ENCODE data around the gene SPEM2.

SPEM2 gene

GRCh38 chr17:7421186-7421585 lies 4.2 kb upstream of the SPEM2 start:
- no peak for DNase-seq (ENCODE audit: low read depth, low spot score)

DNA sequence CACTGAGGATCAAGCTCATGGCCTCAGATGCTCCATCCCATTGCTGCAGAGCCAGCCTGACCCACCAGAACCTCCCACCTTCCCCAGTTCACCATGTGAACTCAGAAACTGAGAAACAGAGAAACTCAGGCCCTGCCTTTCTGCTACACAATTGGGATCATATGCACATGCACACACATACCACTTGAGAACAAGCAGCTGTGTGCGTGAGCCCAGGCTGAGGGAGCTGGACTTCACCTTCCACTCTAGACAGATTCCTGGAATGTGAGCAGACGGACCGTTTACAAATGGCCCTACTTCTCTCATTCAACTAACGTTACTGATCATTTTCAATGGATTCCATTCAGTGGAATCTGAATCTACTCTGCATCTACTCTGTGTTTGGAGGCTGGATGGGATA lies 1.7 kb upstream of the SPEM2 start:
- no peak for DNase-seq (ENCODE audit: low read depth, low spot score)

DNA sequence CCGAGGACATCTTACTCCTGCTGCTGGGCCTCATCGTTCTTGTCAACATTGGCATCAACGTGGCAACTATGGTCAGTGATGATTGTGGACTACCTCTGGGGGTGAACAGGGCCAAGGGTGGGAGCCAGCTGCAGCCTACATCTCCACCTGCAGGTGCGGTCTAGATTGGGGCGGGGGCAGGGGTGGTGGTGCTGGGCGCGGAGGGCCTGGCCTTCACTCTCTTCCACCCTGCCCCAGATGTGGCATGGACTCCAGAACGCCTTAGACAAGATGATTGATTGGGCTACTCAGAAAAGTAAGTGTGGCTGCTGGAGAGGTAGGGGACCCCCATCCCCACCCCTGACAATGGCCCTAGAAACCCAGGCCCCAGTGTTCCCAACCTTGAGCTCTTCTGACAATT lies 340 bp downstream of the SPEM2 start:
- DNase-seq (ENCODE audit: low read depth, low spot score): no peak

DNA sequence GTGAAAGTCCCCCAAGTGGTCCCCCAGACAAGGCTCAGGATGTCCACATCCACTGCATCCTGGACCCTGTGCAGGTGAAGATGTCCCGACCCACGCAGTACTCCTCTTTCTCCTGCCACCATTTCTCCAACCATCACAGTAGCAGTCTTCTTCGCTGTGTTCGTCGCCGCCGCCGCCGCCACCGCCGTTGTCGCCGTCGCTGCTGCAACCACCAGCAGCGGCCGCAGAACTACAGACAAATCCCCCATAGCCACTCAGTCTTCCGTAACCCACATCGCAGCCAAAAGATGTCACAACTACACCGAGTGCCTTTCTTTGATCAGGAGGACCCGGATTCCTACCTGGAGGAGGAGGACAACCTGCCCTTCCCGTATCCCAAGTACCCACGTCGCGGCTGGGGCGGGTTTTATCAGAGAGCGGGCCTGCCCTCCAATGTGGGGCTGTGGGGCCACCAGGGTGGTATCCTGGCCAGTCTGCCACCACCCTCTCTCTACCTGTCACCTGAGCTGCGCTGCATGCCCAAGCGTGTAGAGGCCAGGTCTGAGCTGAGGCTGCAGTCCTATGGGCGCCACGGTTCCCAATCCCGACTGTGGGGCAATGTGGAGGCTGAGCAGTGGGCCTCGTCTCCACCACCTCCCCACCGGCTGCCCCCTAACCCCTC lies 917 bp downstream of the SPEM2 start:
- DNase-seq (ENCODE audit: low read depth, low spot score): no peak

DNA sequence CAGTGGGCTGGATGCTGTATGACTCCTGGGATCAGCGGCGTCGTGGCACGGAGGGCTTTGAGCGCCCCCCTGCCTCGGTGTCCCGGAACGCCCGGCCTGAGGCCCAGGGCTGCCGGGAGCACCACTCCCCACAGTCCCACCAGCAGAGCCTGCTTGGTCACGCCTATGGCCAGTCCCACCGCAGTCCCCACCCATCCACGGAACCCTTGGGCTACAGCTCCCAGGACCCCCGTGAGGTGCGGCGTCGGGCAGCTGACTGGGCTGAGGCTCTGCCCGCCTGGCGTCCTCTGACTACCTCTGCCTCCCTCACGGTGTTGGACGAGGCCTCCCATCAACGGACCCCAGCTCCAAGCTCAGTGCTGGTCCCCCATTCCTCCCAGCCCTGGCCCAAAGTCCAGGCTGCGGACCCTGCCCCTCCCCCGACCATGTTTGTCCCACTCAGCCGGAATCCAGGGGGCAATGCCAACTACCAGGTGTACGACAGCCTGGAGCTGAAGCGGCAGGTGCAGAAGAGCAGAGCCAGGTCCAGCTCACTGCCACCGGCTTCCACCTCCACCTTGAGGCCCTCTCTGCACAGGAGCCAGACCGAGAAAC lies 1.6 kb downstream of the SPEM2 start:
- no peak for DNase-seq (ENCODE audit: low read depth, low spot score)

GRCh38 chr17:7427549-7427948 lies 2.1 kb downstream of the SPEM2 start:
- DNase-seq (ENCODE audit: low read depth, low spot score): no peak

DNA sequence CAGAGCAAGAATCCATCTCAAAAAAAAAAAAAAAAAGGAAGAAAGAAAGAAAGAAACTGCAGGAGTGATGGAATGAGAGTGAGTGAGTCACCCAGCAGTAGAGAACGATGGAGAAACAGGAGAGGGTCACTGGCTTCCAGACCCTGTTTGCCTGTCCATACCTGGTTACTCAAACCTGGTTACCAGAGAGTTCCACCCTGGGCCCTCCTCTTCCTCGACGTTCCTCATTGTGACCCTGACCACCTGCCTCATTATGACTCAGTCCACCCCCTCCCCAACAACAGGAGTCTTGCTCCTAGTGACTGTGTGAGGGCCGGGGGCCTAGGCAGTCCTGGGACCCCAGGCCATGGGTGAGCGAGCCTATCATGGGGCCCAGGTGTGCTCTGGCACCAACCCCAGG lies 3.1 kb downstream of the SPEM2 start, which contains the start of gene SPEM3:
Gene SPEM3 (plus strand): TSS at position 301 of the 400 bp plus-strand sequence. CDS start 46 bp downstream, at position 347.
- no peak for DNase-seq (ENCODE audit: low read depth, low spot score)

- no peak for DNase-seq (ENCODE audit: low read depth, low spot score)
Measured at GRCh38 chr17:7429722-7430121, 4.3 kb downstream of the SPEM2 start.

DNA sequence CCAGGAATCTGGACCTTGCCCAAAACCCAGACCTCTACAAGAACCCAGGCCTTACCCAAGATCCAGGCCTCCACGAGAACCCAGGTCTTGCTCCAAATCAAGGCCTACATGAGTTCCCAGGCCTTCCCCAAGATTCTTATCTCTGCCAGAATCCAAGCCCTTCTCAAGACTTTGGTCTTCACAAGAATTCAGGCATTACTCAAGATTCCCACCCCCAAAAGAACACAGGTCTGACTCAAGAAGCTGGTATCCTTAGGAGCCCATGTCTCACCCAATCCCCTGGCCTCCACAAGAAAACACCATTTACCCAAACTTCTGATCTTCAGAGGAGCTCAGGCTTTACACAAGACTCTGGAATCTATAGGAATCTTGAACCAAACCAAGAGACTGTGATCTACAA lies 5.8 kb downstream of the SPEM2 start:
- DNase-seq (ENCODE audit: low read depth, low spot score): no peak

GRCh38 chr17:7432296-7432695 lies 6.9 kb downstream of the SPEM2 start:
- no peak for DNase-seq (ENCODE audit: low read depth, low spot score)

DNA sequence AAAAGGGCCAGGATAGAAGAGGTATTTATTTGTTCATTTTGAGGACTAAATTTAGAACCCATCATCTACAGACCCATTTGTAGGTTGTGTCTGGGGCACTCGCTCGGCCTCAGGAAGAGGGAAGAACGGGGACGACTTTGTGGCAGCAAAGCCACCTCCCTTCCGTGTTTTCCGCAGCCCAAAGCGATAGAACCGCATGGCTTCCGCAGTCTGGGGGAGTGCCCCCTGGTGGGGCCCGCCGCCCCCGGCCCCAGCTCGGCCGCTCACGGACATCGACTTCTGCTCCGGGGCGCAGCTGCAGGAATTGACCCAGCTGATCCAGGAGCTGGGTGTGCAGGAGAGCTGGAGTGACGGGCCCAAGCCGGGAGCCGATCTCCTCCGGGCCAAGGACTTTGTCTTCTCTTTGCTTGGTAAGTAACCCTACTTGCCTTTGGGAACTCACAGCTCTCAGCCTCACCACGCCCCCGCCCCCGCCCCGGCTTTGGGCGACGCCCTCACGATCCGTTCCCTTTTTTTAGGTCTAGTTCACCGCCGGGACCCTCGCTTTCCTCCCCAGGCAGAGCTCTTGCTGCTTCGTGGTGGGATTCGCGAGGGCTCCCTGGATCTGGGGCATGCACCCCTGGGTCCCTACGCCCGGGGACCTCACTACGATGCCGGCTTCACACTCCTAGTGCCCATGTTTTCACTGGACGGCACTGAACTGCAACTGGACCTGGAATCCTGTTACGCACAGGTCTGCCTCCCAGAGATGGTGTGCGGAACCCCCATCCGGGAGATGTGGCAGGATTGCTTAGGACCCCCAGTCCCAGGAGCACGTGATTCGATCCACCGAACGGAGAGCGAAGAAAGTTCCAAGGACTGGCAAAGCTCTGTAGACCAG lies 10.5 kb downstream of the SPEM2 start:
- no peak for DNase-seq (ENCODE audit: low read depth, low spot score)

DNA sequence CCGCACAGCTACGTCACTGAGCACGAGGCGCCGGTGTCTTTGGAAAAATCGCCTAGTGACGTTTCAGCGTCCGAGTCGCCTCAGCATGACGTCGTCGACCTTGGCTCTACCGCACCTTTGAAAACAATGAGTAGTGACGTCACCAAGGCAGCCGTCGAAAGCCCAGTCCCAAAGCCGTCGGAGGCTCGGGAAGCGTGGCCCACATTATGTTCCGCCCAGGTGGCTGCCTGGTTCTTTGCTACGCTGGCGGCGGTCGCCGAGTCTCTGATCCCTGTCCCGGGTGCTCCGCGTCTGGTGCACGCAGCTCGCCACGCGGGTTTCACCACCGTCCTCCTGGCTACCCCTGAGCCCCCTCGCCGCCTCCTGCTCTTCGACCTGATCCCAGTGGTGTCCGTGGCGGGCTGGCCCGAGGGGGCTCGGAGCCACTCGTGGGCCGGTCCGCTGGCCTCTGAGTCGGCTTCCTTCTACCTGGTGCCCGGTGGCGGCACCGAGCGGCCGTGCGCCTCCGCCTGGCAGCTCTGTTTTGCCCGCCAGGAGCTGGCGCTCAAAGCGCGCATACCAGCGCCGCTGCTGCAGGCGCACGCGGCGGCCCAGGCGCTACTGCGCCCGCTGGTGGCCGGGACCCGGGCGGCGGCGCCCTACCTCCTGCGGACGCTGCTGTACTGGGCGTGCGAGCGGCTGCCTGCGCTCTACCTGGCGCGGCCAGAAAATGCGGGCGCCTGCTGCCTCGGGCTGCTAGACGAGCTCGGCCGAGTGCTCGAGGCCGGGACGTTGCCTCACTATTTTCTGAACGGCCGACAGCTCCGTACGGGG lies 11.3 kb downstream of the SPEM2 start:
- DNase-seq (ENCODE audit: low read depth, low spot score): no peak

DNA sequence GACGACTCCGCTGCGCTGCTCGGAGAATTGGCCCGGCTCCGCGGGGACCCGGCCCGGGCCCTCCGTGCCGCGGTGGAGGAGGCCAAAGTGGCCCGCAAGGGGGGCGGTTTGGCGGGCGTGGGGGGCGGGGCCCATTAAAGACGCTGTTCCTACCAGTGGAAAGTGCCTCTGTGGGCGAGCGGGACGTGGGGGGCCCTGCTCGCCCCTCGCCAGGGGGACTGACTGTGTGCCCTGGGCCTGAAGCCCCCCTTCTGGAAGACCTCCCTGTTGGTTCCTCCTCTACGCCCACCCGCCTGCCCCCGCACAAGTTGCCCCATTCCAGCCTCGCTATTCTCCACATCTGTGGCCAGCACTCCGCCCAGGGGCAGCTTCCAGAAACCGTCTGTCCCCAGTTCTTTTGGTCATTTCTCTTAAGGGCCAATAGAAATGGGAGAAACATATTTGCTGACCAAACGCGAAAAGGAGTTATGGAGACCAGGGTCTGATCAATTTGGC lies 12.0 kb downstream of the SPEM2 start:
- DNase-seq (ENCODE audit: low read depth, low spot score): no peak

DNA sequence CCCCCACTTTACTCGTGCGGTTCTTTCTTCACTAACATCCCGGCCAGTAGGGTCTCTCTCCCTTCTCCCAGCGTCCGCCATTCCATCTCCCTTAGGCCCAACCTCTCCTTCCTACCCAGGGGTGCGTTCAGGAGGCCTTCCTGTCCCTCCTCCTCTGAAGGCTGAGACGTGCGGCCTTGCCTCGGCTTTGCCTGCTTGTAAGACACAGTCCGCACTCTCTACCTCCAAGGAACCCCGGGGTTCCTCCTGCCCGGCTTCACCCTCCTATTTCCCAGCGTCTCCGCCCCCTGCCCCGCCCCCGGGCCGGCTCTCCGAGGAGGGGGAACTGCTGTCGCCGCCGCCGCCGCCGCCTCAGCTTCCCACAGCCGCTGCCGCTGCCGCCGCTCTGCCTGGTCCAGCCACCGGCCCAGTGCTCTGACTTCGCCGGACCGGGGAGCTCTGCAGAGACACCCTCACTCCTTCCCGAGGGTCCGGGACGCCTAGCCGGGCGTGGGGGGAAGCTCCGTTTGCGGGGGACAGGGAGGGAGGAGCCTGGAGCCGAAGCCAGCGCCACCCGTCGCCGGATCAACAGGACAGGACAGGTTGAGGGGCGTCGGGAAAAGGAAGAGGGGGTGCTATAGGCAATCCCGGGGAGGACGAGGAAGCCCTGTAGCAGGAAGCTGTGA lies 12.7 kb downstream of the SPEM2 start:
- no peak for DNase-seq (ENCODE audit: low read depth, low spot score)

- no peak for DNase-seq (ENCODE audit: low read depth, low spot score)
Measured at GRCh38 chr17:7438656-7439460, 13.4 kb downstream of the SPEM2 start.

- DNase-seq (ENCODE audit: low read depth, low spot score): no peak
Measured at GRCh38 chr17:7439462-7440112, 14.2 kb downstream of the SPEM2 start, which contains the start of gene FGF11. Gene FGF11, plus strand, starts transcription at chr17:7439512. Its CDS starts 109 bp downstream, at chr17:7439621.

- no peak for DNase-seq (ENCODE audit: low read depth, low spot score)
Measured at GRCh38 chr17:7440113-7440833, 14.9 kb downstream of the SPEM2 start.

DNA sequence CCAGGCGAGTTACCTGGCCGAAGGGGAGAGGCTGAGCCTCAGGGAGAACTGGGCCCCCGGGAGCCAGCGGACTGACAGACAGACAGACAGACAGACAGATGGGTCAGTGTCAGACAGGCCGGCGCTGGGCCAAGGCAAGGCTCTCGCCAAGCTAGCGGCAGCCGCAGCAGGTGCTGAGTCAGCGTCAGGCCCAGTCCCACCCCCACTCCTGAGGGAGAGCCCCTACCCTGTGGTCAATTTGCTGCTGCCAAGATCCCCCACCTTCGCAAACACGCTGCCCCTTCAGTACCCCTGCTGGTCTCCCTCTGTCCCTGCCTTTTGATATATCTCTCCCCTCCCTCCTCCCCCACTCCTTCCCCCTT lies 15.4 kb downstream of the SPEM2 start:
- no peak for DNase-seq (ENCODE audit: low read depth, low spot score)

DNA sequence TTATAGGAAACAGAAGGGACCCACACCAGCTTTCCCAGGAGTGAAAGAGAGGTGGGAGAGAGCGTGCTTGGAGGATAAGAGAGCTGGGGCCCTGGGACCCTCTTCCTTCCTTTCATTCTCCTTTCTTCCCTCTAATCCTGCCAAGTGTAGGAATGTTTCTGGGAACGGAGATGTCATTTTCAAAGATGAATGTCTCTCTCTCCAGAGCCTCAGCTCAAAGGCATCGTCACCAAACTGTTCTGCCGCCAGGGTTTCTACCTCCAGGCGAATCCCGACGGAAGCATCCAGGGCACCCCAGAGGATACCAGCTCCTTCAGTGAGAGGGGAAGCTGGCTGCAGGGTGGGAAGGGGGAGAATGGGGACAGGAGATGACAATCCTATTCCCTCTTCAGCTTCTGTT lies 15.8 kb downstream of the SPEM2 start:
- DNase-seq (ENCODE audit: low read depth, low spot score): no peak

All from iPS DF 19.7 (cell line).